SU-DHL-6 (cell line): ENCODE results near the gene HEY2.

Experiments
- CTCF ChIP-seq: fragments of 200-600 bp; sonication (generic); IDR thresholded peaks from one replicate; pipeline ENCODE4 v1.5.1; 2017; ENCODE audit warnings: antibody characterized with exemption, mild to moderate bottlenecking, low read length, moderate library complexity; ENCODE audit not compliant: insufficient read depth, poor library complexity, severe bottlenecking
- EZH2phosphoT487 ChIP-seq: fragments of 200-600 bp; sonication (generic), shearing (Covaris generic); conservative IDR thresholded peaks from 2 replicates; pipeline ENCODE4 v1.6.1; 2018; ENCODE audit warnings: mild to moderate bottlenecking, antibody characterized with exemption, low read length, moderate library complexity, mixed read lengths

GRCh38 chr6:125792172-125792571 lies 42.7 kb downstream of the HEY2 start:
- TF ChIP-seq CTCF (no peak), EZH2phosphoT487 (no peak)
